NCI-H128 (cell line): Measurements from ENCODE around the gene RBFA.
"Not testable (repeated sequence)": the region's sequence is repeated elsewhere in the genome, so short reads cannot be mapped to it uniquely, and the experiment has no call there.

Experiments
- DNase-seq: peaks from one replicate; lab custom pipeline; 2025; ENCODE audit not compliant: unreplicated experiment; lab: John Stamatoyannopoulos, UW

The RBFA gene

GRCh38 chr18:80027719-80028118 lies 6.5 kb upstream of the RBFA start:
- DNase-seq: not testable (repeated sequence)

- no peak for DNase-seq
Observed at GRCh38 chr18:80029690-80030089, 4.5 kb upstream of the RBFA start.

- no peak for DNase-seq
Observed at GRCh38 chr18:80033181-80034067, 810 bp upstream of the RBFA start.

GRCh38 chr18:80034852-80035406 lies 695 bp downstream of the RBFA start:
- no peak for DNase-seq

- DNase-seq: no peak
Observed at GRCh38 chr18:80035997-80036396, 1.8 kb downstream of the RBFA start.

GRCh38 chr18:80037300-80037699 lies 3.1 kb downstream of the RBFA start:
- no peak for DNase-seq

- DNase-seq: no peak
Observed at GRCh38 chr18:80037869-80038630, 3.8 kb downstream of the RBFA start.

- no peak for DNase-seq
Observed at GRCh38 chr18:80040515-80040914, 6.3 kb downstream of the RBFA start.

GRCh38 chr18:80041424-80041823 lies 7.2 kb downstream of the RBFA start:
- DNase-seq: no peak

GRCh38 chr18:80042785-80043184 lies 8.6 kb downstream of the RBFA start:
- DNase-seq: no peak

GRCh38 chr18:80044072-80044471 lies 9.8 kb downstream of the RBFA start:
- no peak for DNase-seq

GRCh38 chr18:80046011-80046410 lies 11.8 kb downstream of the RBFA start:
- DNase-seq: no peak

GRCh38 chr18:80046431-80046830 lies 12.2 kb downstream of the RBFA start:
- no peak for DNase-seq

GRCh38 chr18:80046961-80047541 lies 12.8 kb downstream of the RBFA start:
- no peak for DNase-seq

- no peak for DNase-seq
Observed at GRCh38 chr18:80050797-80051196, 16.6 kb downstream of the RBFA start.

GRCh38 chr18:80056095-80056494 lies 21.9 kb downstream of the RBFA start:
- DNase-seq: no peak

- no peak for DNase-seq
Observed at GRCh38 chr18:80059945-80060344, 25.7 kb downstream of the RBFA start.

- DNase-seq: no peak
Observed at GRCh38 chr18:80065705-80066104, 31.5 kb downstream of the RBFA start.

- no peak for DNase-seq
Observed at GRCh38 chr18:80067321-80067720, 33.1 kb downstream of the RBFA start.

GRCh38 chr18:80067897-80068296 lies 33.7 kb downstream of the RBFA start:
- DNase-seq: no peak

GRCh38 chr18:80068571-80069272 lies 34.5 kb downstream of the RBFA start:
- DNase-seq: no peak
